ENCODE results near the gene INPP4B.

INPP4B gene

GRCh38 chr4:142826503-142827241 is 19.4 kb downstream of the INPP4B start:
- TF ChIP-seq, protein P1, sequence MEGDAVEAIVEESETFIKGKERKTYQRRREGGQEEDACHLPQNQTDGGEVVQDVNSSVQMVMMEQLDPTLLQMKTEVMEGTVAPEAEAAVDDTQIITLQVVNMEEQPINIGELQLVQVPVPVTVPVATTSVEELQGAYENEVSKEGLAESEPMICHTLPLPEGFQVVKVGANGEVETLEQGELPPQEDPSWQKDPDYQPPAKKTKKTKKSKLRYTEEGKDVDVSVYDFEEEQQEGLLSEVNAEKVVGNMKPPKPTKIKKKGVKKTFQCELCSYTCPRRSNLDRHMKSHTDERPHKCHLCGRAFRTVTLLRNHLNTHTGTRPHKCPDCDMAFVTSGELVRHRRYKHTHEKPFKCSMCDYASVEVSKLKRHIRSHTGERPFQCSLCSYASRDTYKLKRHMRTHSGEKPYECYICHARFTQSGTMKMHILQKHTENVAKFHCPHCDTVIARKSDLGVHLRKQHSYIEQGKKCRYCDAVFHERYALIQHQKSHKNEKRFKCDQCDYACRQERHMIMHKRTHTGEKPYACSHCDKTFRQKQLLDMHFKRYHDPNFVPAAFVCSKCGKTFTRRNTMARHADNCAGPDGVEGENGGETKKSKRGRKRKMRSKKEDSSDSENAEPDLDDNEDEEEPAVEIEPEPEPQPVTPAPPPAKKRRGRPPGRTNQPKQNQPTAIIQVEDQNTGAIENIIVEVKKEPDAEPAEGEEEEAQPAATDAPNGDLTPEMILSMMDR (IDR thresholded peaks at IDR 0.05): no peak
- H3K27ac ChIP-seq: no peak overlapping the region
- no peak for DNase-seq (ENCODE audit: low spot score)
- no peak overlapping the region for H3K4me3 ChIP-seq

DNA sequence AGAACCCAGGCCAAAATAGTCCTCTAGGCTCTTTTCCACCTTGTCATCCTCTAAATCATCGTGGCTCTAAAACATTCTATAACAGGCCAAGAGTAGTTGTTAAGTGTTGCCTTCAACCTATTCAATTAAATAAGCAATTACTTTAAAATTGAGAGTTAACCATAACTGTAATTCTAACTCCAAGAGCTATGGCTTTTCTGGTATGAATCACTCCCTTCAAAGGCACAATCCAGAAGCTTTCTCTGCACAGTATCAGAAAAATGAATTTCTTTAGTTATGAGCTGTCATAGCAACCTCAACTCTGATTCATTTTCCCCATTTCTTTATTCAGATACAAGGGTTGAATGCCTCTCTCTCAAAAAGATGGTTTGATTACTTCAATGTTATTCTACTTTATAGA is 21.7 kb downstream of the INPP4B start:
- H3K4me3 ChIP-seq: no peak overlapping the region
- TF ChIP-seq, protein P1 (IDR thresholded peaks at IDR 0.05): no peak
- DNase-seq (ENCODE audit: low spot score): no peak
- no peak overlapping the region for H3K27ac ChIP-seq

- Histone ChIP-seq H3K4me3 (no peak overlapping the region), H3K27ac (no peak overlapping the region)
- DNase-seq (ENCODE audit: low spot score): no peak
- TF ChIP-seq, protein P1 (IDR thresholded peaks at IDR 0.05): no peak
Observed at GRCh38 chr4:142823796-142824195, 22.3 kb downstream of the INPP4B start.

DNA sequence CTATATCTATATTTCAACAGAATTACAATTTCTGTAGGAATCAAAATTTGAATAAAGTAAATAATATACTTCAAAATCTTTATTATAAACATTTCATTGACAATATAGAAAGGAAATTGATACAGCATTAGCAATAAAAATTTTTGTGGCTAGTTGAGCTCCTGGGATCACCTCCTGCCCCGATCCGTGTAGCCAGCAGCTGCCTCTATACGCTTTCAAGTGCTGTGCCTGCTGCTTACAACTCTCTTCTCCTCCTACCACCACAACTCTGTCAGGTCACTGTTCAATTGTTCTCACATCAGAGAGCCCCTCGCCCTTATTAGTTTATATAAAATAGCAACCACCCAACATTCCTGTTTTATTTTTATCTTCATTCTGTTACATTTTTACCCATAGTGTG is 27.6 kb downstream of the INPP4B start:
- DNase-seq (ENCODE audit: low spot score): no peak
- peak overlapping the region; percentile 6 to 53 for H3K27ac ChIP-seq
- TF ChIP-seq, protein P1 (IDR thresholded peaks at IDR 0.05): no peak
- no peak overlapping the region for H3K4me3 ChIP-seq

GRCh38 chr4:142818031-142818430 is 28.1 kb downstream of the INPP4B start:
- Histone ChIP-seq H3K27ac (peak overlapping the region; percentile 53 to 84), H3K4me3 (peak overlapping the region; percentile 46)
- TF ChIP-seq, protein P1 (IDR thresholded peaks at IDR 0.05): no peak
- DNase-seq (ENCODE audit: low spot score): no peak

DNA sequence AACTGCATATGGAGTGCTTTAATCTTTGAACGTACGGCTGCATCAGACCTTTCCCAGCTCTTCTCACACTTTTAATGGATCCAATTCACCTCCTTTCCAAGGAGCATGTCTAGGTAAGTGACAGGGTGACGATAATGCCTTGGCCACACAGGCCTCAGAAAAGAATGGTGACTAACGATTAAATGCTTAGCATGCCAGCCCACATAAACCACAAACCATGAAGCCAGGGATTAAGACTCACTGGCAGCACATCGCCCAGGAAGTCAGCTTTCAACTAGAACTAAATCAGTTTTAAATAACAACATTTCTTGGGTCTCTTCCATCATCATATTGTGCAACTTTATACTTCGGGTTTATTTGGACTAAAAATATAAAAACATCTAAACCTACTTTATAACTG is 28.7 kb downstream of the INPP4B start:
- DNase-seq (ENCODE audit: low spot score): no peak
- H3K4me3 ChIP-seq: peak overlapping the region; percentile 46
- TF ChIP-seq, protein P1 (IDR thresholded peaks at IDR 0.05): no peak
- peak overlapping the region; percentile 53 to 84 for H3K27ac ChIP-seq

GRCh38 chr4:142815834-142816233 is 30.3 kb downstream of the INPP4B start:
- Histone ChIP-seq H3K4me3 (no peak overlapping the region), H3K27ac (no peak overlapping the region)
- TF ChIP-seq, protein P1 (IDR thresholded peaks at IDR 0.05): no peak
- no peak for DNase-seq (ENCODE audit: low spot score)

Data from coronary artery (tissue), 2 donors.